GM23248 (cell line): ENCODE data around the gene SLFN12L. TPM values are rescaled to one million over a fixed set of nuclear protein-coding genes. Genes with fewer than 3 reads are reported as not detected.

Experiments
- DNase-seq: peaks from one replicate; pipeline ENCODE4 v3.0.0-alpha.2; 2015
- H2AFZ ChIP-seq: fragments of 200-600 bp; sonication (generic); 2 replicates; pipeline ENCODE4 v1.6.1; 2016; ENCODE audit warnings: antibody characterized with exemption
- H3F3A ChIP-seq: fragments of 200-600 bp; sonication (generic); 2 replicates; pipeline ENCODE4 v1.6.1; 2016; ENCODE audit warnings: mild to moderate bottlenecking, antibody characterized with exemption, mixed run types; ENCODE audit not compliant: insufficient read depth
- H3K27ac ChIP-seq: fragments of 200-600 bp; sonication (generic); 2 replicates; pipeline ENCODE4 v1.5.1; 2016; ENCODE audit warnings: mild to moderate bottlenecking
- H3K27me3 ChIP-seq: fragments of 200-600 bp; sonication (generic); replicated peaks from 2 replicates; pipeline ENCODE4 v1.6.1; 2016; ENCODE audit warnings: mild to moderate bottlenecking; ENCODE audit not compliant: insufficient read depth
- H3K36me3 ChIP-seq: fragments of 200-600 bp; sonication (generic); 2 replicates; pipeline ENCODE4 v1.6.1; 2016; ENCODE audit warnings: low read depth, mild to moderate bottlenecking
- H3K4me1 ChIP-seq: fragments of 200-600 bp; sonication (generic); 2 replicates; pipeline ENCODE4 v1.6.1; 2016; ENCODE audit warnings: mild to moderate bottlenecking; ENCODE audit not compliant: insufficient read depth
- H3K4me2 ChIP-seq: fragments of 200-600 bp; sonication (generic); one replicate; pipeline ENCODE4 v1.6.1; 2016; ENCODE audit warnings: mild to moderate bottlenecking; ENCODE audit not compliant: unreplicated experiment
- H3K4me3 ChIP-seq: fragments of 200-600 bp; sonication (generic); 2 replicates; pipeline ENCODE4 v1.5.1; 2016; ENCODE audit warnings: mild to moderate bottlenecking
- H3K79me2 ChIP-seq: fragments of 200-600 bp; sonication (generic); 2 replicates; pipeline ENCODE4 v1.6.1; 2016; ENCODE audit warnings: mild to moderate bottlenecking; ENCODE audit not compliant: insufficient read depth
- H3K9ac ChIP-seq: fragments of 200-600 bp; sonication (generic); 2 replicates; pipeline ENCODE4 v1.6.1; 2016; ENCODE audit warnings: mild to moderate bottlenecking
- H3K9me2 ChIP-seq: fragments of 200-600 bp; sonication (generic); 2 replicates; pipeline ENCODE4 v1.6.1; 2016; ENCODE audit warnings: mixed run types, mild to moderate bottlenecking, moderate library complexity; ENCODE audit not compliant: insufficient read depth
- H3K9me3 ChIP-seq: fragments of 200-600 bp; sonication (generic); one replicate; pipeline ENCODE4 v1.6.1; 2017; ENCODE audit warnings: low read depth
- H4K20me1 ChIP-seq: fragments of 200-600 bp; sonication (generic); 2 replicates; pipeline ENCODE4 v1.6.0; 2016; ENCODE audit not compliant: insufficient read depth
- EZH2 ChIP-seq: fragments of 200-600 bp; sonication (generic); IDR thresholded peaks from 2 replicates; pipeline ENCODE4 v1.6.1; 2018; ENCODE audit warnings: antibody characterized with exemption, mild to moderate bottlenecking; ENCODE audit not compliant: insufficient read depth, poor library complexity, severe bottlenecking
- EZH2phosphoT487 ChIP-seq: fragments of 200-600 bp; sonication (generic); IDR thresholded peaks from 2 replicates; pipeline ENCODE4 v1.6.1; 2018; ENCODE audit warnings: antibody characterized with exemption, moderate library complexity, mild to moderate bottlenecking, low read depth; ENCODE audit not compliant: insufficient read depth
- WGBS, 2 experiments: methylation state at CpG; one replicate each; pipeline ENCODE4 v1.1.6; 2015 to 2017; ENCODE audit warnings: low lambda C conversion rate in 2 of 2, low coverage in 1 of 2; ENCODE audit errors: missing lambda C conversion rate in 2 of 2; 5-methylcytosine and 5-hydroxymethylcytosine counted together
- in situ Hi-C: fragments of 300-500 bp; cut with MboI; formaldehyde crosslinking; loops from 2 replicates; pipeline ENCODE4 v1.15.0; 2020
- polyA plus RNA-seq: library from polyadenylated mRNA; unstranded; fragments of >200 nt; fragmentation: Nextera tagmentation; extraction: Ambion mirVana; gene quantifications from 2 replicates; pipeline ENCODE4 v1.2.1, GENCODE V29; 2016
- total RNA-seq: library from RNA; depleted of rRNA; stranded (reverse); fragments of >200 nt; shearing (Covaris generic); gene quantifications from 2 replicates; pipeline ENCODE4 v1.2.3, GENCODE V29; 2014

SLFN12L gene
- total and polyA plus RNA-seq, 2 experiments from 2014 or later, result 0.11 TPM; not detected in 1

DNA sequence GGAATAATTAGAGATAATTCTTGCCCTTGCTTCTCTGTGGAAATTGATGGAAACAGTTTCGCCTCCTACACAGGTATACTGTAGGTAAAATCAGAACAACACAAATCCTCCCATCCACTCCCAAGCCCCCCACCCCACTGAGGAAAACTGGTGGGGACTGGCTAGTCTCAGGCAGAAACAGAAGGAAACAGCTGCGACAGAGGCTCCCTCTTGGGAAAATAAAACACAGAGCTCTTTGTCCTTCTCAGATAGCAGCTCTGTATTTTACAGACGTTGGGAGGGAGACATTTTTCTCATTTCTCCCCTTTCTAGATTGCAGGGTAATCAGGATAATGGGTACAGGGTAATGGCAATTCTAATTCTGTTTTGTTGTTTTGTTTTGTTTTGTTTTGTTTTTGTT is 90.0 kb downstream of the SLFN12L start:
- no peak for TF ChIP-seq EZH2
- TF ChIP-seq EZH2phosphoT487, result no peak
- H3K79me2 ChIP-seq, result no peaks in the 10 kb centered on the region
- no peak overlapping the region for H2AFZ ChIP-seq
- no peaks in the 10 kb centered on the region for H3K36me3 ChIP-seq
- no peaks in the 10 kb centered on the region for H4K20me1 ChIP-seq
- H3K27me3 ChIP-seq, result peaks cover 34% of the 10 kb centered on the region
- in situ Hi-C loops, result no loop called here
- no peaks in the 10 kb centered on the region for H3K9me2 ChIP-seq
- no peaks in the 10 kb centered on the region for H3F3A ChIP-seq
- H3K9me3 ChIP-seq, result no peaks in the 10 kb centered on the region
- no peak for DNase-seq
- H3K27ac ChIP-seq, result no peak overlapping the region
- no peaks in the 10 kb centered on the region for H3K4me1 ChIP-seq
- whole genome bisulfite sequencing, 2 experiments, result 52 to 56% methylated on average over 3 of the region's 3 CpGs
- H3K4me3 ChIP-seq, result no peak overlapping the region
- H3K4me2 ChIP-seq, result no peak overlapping the region
- no peak overlapping the region for H3K9ac ChIP-seq

- Histone ChIP-seq H3K79me2 (no peaks in the 10 kb centered on the region), H3K27ac (no peak overlapping the region), H3K27me3 (no peaks in the 10 kb centered on the region), H3K4me3 (no peak overlapping the region), H3K4me1 (peaks cover 5% of the 10 kb centered on the region), H3K9me2 (no peaks in the 10 kb centered on the region), H3K36me3 (no peaks in the 10 kb centered on the region), H3K4me2 (no peak overlapping the region), H3K9ac (no peak overlapping the region), H3K9me3 (no peaks in the 10 kb centered on the region), H2AFZ (no peak overlapping the region), H4K20me1 (no peaks in the 10 kb centered on the region), H3F3A (no peaks in the 10 kb centered on the region)
- in situ Hi-C loops, result no loop called here
- TF ChIP-seq EZH2phosphoT487 (no peak), EZH2 (no peak)
- no peak for DNase-seq
Measured at GRCh38 chr17:35438433-35438832, 99.0 kb downstream of the SLFN12L start.

DNA sequence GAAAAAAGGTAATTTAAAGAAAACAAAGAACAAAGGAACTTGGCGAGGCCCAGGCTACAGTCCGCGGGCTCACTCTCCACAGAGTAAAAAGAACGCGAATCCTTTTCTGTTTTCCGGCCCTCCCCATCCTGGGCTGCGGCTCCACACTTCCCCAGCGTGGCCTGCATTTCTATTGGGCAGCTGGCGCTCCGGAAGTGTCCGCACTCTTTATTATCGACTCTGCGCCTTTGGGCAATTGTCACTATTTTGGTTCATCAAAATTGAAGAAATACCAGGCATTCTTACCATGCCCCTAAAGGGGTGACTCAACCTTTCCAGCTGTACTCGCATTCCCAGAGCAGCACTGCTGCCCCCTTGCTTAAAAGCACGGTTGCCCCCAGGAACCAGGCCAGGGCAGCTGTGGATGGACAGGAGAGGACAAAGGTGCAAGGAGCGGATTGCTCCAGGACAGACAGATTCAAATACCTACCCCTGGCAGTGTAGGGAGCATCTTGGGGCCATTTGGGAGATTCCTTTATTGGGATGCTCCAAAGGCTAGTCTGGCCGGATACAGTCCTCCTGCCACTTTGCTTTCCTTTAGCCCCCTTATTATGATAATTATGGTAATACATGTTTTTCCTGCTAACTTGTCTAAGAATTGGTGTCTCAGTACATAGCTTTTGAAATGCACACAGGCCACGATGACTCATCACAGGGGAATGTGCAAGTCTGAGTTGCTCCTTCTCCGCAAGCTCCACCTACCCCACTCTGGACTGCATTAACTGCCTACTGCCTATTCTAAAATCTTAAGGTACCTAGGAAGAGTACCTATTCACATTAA is 104.2 kb downstream of the SLFN12L start:
- DNase-seq, result peak; percentile 98
- Histone ChIP-seq H3K36me3 (peaks cover 3% of the 10 kb centered on the region; the same call in 1 of the 2 replicates), H2AFZ (peak overlapping the region; percentile 87), H3F3A (peaks cover 10% of the 10 kb centered on the region; the same call in 1 of the 2 replicates), H3K4me3 (peak overlapping the region; percentile 83), H4K20me1 (no peaks in the 10 kb centered on the region), H3K4me1 (peaks cover 20% of the 10 kb centered on the region), H3K79me2 (peaks cover 39% of the 10 kb centered on the region), H3K9me3 (no peaks in the 10 kb centered on the region), H3K27ac (peak overlapping the region; percentile 89), H3K9ac (peak overlapping the region; percentile 88), H3K4me2 (peak overlapping the region; percentile 84), H3K9me2 (no peaks in the 10 kb centered on the region), H3K27me3 (no peaks in the 10 kb centered on the region)
- WGBS, 2 experiments, result 1 to 3% methylated on average over 19 of the region's 19 CpGs
- TF ChIP-seq EZH2 (no peak), EZH2phosphoT487 (no peak)
- in situ Hi-C loops, result no loop called here

DNA sequence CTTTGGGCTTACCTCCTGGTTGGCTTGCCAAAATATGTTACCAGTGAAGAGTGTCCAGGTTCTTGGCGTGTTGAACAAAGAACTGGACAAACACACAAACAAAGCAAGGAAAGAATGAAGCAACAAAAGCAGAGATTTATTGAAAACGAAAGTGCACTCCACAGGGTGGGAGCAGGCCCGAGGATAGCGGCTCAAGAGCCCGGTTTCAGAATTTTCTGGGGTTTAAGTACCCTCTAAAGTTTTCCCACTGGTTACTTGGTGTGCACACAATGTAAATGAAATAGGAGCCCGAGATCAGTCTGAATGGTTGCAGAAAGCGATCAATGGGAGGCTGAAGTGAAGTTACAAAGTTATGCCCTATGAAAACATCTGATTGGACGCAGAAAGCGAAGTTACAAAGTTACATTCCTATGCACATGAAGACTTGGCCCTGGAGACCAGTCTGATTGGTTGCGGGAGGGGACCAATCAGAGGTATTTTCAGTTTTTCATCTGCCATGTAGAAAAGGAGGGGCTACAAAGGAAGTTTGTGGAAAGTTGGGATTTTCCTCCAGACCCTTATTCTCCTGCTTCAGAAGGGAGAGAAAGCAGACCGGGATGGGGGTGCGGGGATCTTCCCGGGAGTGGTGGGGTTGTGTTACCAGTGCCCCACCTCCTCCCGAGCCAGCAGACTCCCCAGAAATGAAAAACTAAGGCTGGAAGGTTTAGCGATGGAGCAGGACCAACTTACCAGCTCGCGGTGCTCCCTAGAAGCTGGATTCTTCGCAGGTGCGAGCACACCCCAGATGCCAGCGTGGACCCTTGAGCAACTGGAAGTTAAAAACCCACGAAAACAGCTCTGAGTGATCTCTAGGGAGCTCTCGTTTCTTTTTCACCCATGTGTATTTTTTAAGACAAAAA is 105.1 kb downstream of the SLFN12L start, which contains the start of gene SLFN12:
Gene SLFN12, minus strand, starts transcription at position 325 of the 899 bp plus-strand sequence. CDS start 9,472 bp downstream, outside the sequence.
- H3K4me1 ChIP-seq, result peaks cover 20% of the 10 kb centered on the region
- no peak for TF ChIP-seq EZH2
- TF ChIP-seq EZH2phosphoT487, result no peak
- H3K9ac ChIP-seq, result peak within 1 kb of the TSS; percentile 88
- peaks cover 48% of the 10 kb centered on the region for H3K79me2 ChIP-seq
- H4K20me1 ChIP-seq, result 0 out of 2 replicates have a peak, but pooled peaks cover 6% of the 10 kb centered on the region
- H3K27ac ChIP-seq, result peak within 1 kb of the TSS; percentile 89
- peaks cover 10% of the 10 kb centered on the region; the same call in 1 of the 2 replicates for H3F3A ChIP-seq
- H3K27me3 ChIP-seq, result no peaks in the 10 kb centered on the region
- DNase-seq, result peak; percentile 94
- peaks cover 3% of the 10 kb centered on the region; the same call in 1 of the 2 replicates for H3K36me3 ChIP-seq
- H3K9me2 ChIP-seq, result no peaks in the 10 kb centered on the region; the same call in 1 of the 2 replicates
- H3K9me3 ChIP-seq, result no peaks in the 10 kb centered on the region
- peak within 1 kb of the TSS; percentile 83 for H3K4me3 ChIP-seq
- 1 to 2% methylated on average over 22 of the region's 22 CpGs for WGBS, 2 experiments
- in situ Hi-C loops, result no loop called here
- H3K4me2 ChIP-seq, result peak within 1 kb of the TSS; percentile 96
- H2AFZ ChIP-seq, result peak within 1 kb of the TSS; percentile 87
